Mucosa of stomach (tissue), 1 donor: Measurements from ENCODE around the gene CALD1.
A peak's percentile ranks its signal among the peaks of the same experiment; 100 is the strongest.

Source experiments
- H3K27me3 ChIP-seq: one replicate; pipeline ENCODE4 v1.7.0; 2013; ENCODE audit warnings: mild to moderate bottlenecking, low read length; ENCODE audit not compliant: control insufficient read depth, insufficient read depth
- H3K36me3 ChIP-seq: one replicate; pipeline ENCODE4 v1.7.0; 2013; ENCODE audit warnings: low read length; ENCODE audit not compliant: control insufficient read depth, insufficient read depth
- H3K4me1 ChIP-seq: one replicate; pipeline ENCODE4 v1.7.0; 2013; ENCODE audit warnings: mild to moderate bottlenecking, low read length; ENCODE audit not compliant: control insufficient read depth, insufficient read depth
- H3K4me3 ChIP-seq: one replicate; pipeline ENCODE4 v1.7.0; 2013; ENCODE audit warnings: low read length
- H3K9ac ChIP-seq: one replicate; pipeline ENCODE4 v1.7.0; 2013; ENCODE audit warnings: mild to moderate bottlenecking, low read length, moderate library complexity
- H3K9me3 ChIP-seq: one replicate; pipeline ENCODE4 v1.7.0; 2013; ENCODE audit warnings: mild to moderate bottlenecking, low read length, moderate library complexity; ENCODE audit not compliant: control insufficient read depth
- donor health status: Pancreatic carcinoma.

Gene CALD1

DNA sequence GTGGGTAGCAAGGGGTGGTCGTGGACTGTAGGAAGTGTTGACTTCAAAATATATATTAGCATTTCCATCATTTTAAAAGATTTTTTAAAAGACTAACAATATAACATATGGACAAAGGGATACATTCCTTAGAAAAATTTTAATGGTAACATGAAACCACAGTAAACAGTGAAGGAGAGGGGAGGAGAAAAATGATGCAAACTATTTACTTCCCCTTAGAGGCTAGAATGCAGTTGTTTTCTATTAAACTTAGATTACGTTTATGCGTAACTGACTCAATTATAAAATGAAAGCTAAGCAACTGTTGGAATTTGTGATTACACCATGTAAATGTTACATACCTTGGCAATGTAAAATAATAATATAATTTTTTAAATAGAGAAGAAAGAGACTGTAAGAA lies 41.3 kb downstream of the CALD1 start:
- no peak overlapping the region for H3K9ac ChIP-seq
- no peaks in the 10 kb centered on the region for H3K27me3 ChIP-seq
- H3K4me1 ChIP-seq = no peaks in the 10 kb centered on the region
- H3K9me3 ChIP-seq = no peaks in the 10 kb centered on the region
- no peaks in the 10 kb centered on the region for H3K36me3 ChIP-seq
- H3K4me3 ChIP-seq = no peak overlapping the region

DNA sequence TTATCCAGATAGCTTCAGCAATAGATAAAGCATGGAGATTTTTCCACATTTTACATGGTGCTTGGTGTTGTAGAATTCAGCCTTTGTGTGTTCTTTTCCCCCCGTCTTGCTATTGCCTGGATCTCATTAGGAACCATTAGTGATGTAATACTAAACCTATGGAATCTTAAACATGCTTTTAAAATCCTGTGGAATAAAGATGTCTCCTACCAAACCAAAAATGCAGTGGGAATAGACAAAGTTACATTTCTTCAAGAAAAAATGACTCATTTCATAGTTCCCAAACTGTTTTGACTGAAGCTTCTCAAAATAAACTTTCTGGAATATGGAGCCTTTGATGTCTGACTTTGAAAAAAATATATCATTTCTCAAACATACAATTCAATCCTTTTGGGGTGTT lies 44.0 kb downstream of the CALD1 start:
- Histone ChIP-seq H3K36me3 (no peaks in the 10 kb centered on the region), H3K4me3 (no peak overlapping the region), H3K9ac (no peak overlapping the region), H3K27me3 (no peaks in the 10 kb centered on the region), H3K4me1 (no peaks in the 10 kb centered on the region), H3K9me3 (no peaks in the 10 kb centered on the region)

- H3K9ac ChIP-seq = no peak overlapping the region
- no peaks in the 10 kb centered on the region for H3K4me1 ChIP-seq
- no peak overlapping the region for H3K4me3 ChIP-seq
- no peaks in the 10 kb centered on the region for H3K36me3 ChIP-seq
- no peaks in the 10 kb centered on the region for H3K9me3 ChIP-seq
- H3K27me3 ChIP-seq = no peaks in the 10 kb centered on the region
Observed at GRCh38 chr7:134825666-134826065, 46.2 kb downstream of the CALD1 start.

GRCh38 chr7:134826105-134826504 lies 46.7 kb downstream of the CALD1 start:
- Histone ChIP-seq H3K36me3 (no peaks in the 10 kb centered on the region), H3K27me3 (no peaks in the 10 kb centered on the region), H3K9me3 (no peaks in the 10 kb centered on the region), H3K4me3 (no peak overlapping the region), H3K9ac (no peak overlapping the region), H3K4me1 (no peaks in the 10 kb centered on the region)

DNA sequence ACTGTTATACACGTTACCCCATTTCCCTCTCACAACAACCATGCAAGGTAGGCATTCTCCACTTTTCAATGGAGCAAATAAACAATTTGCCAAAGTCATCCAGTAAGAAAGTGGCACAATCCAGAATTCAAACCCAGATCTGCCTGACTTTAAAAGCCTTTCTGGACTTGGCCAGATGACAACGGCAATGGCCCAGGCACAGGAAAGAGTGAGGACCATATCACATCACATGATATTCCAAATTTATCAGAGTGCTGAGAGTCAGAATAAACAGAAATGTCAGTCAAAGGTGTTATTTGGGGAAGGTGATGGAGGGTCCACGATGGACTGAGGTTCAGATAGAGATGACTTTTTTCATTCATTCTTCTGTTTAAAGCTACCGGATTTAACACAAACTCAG lies 48.0 kb downstream of the CALD1 start:
- H3K9me3 ChIP-seq = no peaks in the 10 kb centered on the region
- H3K4me3 ChIP-seq = no peak overlapping the region
- H3K27me3 ChIP-seq = no peaks in the 10 kb centered on the region
- no peak overlapping the region for H3K9ac ChIP-seq
- H3K4me1 ChIP-seq = no peaks in the 10 kb centered on the region
- no peaks in the 10 kb centered on the region for H3K36me3 ChIP-seq

- Histone ChIP-seq H3K9me3 (no peaks in the 10 kb centered on the region), H3K4me1 (no peaks in the 10 kb centered on the region), H3K36me3 (no peaks in the 10 kb centered on the region), H3K4me3 (no peak overlapping the region), H3K27me3 (no peaks in the 10 kb centered on the region), H3K9ac (no peak overlapping the region)
Observed at GRCh38 chr7:134827889-134828288, 48.5 kb downstream of the CALD1 start.

DNA sequence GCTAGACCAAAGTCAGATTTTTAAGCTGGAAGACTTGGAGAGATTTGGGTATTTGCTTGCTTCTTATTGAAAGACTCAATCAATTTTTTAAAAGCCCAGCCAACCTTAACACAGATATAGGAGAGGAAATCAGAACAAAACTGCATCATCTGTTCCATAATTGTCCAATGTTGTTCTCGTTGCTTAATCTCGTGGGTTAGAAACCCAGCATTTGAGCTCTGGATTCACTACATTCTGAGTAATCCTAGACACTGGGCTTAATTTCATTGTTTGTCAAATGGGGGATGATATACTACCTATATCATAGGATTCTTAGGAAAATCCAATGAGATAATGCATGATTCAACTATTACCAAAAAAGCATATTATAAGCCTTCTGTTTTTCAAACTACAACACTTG lies 48.9 kb downstream of the CALD1 start:
- H3K9me3 ChIP-seq = no peaks in the 10 kb centered on the region
- H3K4me1 ChIP-seq = no peaks in the 10 kb centered on the region
- H3K9ac ChIP-seq = no peak overlapping the region
- H3K4me3 ChIP-seq = no peak overlapping the region
- H3K36me3 ChIP-seq = no peaks in the 10 kb centered on the region
- H3K27me3 ChIP-seq = no peaks in the 10 kb centered on the region

- H3K27me3 ChIP-seq = no peaks in the 10 kb centered on the region
Observed at GRCh38 chr7:134829380-134829986, 50.0 kb downstream of the CALD1 start.

GRCh38 chr7:134831862-134832261 lies 52.4 kb downstream of the CALD1 start:
- H3K9ac ChIP-seq = peak overlapping the region; percentile 37
- no peaks in the 10 kb centered on the region for H3K9me3 ChIP-seq
- peaks cover 3% of the 10 kb centered on the region for H3K4me1 ChIP-seq
- no peaks in the 10 kb centered on the region for H3K36me3 ChIP-seq
- H3K4me3 ChIP-seq = no peak overlapping the region
- H3K27me3 ChIP-seq = no peaks in the 10 kb centered on the region

More at GRCh38 chr7:134829380-134829986, 50.0 kb downstream of the CALD1 start:
- H3K4me1 ChIP-seq = no peaks in the 10 kb centered on the region
- H3K9ac ChIP-seq = no peak overlapping the region
- no peaks in the 10 kb centered on the region for H3K36me3 ChIP-seq
- H3K4me3 ChIP-seq = no peak overlapping the region
- H3K9me3 ChIP-seq = no peaks in the 10 kb centered on the region

GRCh38 chr7:134832367-134832766 lies 52.9 kb downstream of the CALD1 start:
- peaks cover 3% of the 10 kb centered on the region for H3K4me1 ChIP-seq
- H3K9me3 ChIP-seq = no peaks in the 10 kb centered on the region
- no peaks in the 10 kb centered on the region for H3K36me3 ChIP-seq
- no peaks in the 10 kb centered on the region for H3K27me3 ChIP-seq
- H3K9ac ChIP-seq = no peak overlapping the region
- no peak overlapping the region for H3K4me3 ChIP-seq

- peaks cover 3% of the 10 kb centered on the region for H3K4me1 ChIP-seq
- H3K9me3 ChIP-seq = no peaks in the 10 kb centered on the region
- H3K27me3 ChIP-seq = no peaks in the 10 kb centered on the region
- H3K4me3 ChIP-seq = no peak overlapping the region
- no peaks in the 10 kb centered on the region for H3K36me3 ChIP-seq
- H3K9ac ChIP-seq = no peak overlapping the region
Observed at GRCh38 chr7:134834689-134835462, 55.4 kb downstream of the CALD1 start.

DNA sequence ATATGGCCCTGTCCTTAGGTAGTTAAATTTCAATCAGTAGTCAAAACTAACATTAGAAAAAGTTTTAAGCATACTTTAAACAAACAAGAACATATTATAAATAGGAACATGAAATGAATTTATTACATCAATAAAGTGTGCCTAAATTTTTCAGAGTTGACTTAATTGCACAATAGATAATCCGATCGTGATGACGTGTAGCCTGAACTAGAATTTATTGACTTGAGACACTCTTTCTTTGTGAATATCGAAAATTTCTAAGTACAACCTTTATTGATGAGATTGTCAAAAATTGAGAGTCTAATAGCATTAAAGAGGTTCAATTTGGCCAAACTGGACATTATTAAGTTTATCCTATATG lies 56.0 kb downstream of the CALD1 start:
- H3K9me3 ChIP-seq = no peaks in the 10 kb centered on the region
- peaks cover 3% of the 10 kb centered on the region for H3K4me1 ChIP-seq
- H3K27me3 ChIP-seq = no peaks in the 10 kb centered on the region
- no peak overlapping the region for H3K9ac ChIP-seq
- H3K4me3 ChIP-seq = no peak overlapping the region
- no peaks in the 10 kb centered on the region for H3K36me3 ChIP-seq
